IPS-NIHi7 (cell line): ENCODE results near the gene MESD.

ENCODE experiments used
- DNase-seq: peaks from one replicate; pipeline ENCODE4 v3.0.0; 2012; ENCODE audit warnings: mixed read lengths; ENCODE audit errors: extremely low spot score

Gene MESD

DNA sequence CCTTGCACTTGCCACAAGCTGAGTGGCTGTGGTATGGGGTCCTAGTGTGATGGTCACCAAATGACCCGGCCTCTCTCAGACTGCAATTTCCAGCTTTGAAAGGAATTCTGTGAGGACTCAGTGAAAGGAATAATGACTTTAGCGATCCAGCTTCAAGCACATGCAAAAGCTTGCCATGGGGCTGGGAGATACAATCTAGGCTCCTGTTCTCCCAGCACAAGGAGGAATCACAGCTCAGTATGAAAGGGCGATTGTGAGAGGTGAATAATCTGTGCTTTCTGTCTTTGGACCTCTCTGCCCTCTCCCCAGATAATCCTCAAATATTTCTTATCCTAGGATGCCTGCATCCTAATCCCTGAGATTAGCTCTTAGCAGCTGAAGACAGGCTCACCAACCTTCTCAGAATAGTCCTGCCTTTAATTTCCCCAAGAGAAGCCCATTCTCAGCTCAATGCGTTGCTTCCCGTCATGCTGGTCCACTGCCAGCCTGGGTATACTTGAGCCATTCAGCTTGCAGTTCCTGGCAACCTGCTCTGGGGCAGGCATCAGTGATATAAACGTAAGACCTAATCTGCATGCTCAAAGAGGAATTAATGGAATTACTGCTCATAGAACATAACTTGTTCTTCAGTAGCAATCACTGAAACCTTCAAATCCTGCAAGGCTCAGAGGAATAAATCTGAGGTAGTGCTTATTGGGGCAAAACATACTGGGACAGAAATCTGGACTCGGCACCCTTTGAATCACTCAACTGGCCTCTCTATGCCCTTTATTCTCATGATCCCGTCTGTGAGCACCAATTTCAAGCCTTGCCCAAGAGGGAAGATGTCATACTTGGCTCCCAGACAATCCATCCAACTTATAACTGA, 26.2 kb upstream of the MESD start:
- no peak for DNase-seq

DNA sequence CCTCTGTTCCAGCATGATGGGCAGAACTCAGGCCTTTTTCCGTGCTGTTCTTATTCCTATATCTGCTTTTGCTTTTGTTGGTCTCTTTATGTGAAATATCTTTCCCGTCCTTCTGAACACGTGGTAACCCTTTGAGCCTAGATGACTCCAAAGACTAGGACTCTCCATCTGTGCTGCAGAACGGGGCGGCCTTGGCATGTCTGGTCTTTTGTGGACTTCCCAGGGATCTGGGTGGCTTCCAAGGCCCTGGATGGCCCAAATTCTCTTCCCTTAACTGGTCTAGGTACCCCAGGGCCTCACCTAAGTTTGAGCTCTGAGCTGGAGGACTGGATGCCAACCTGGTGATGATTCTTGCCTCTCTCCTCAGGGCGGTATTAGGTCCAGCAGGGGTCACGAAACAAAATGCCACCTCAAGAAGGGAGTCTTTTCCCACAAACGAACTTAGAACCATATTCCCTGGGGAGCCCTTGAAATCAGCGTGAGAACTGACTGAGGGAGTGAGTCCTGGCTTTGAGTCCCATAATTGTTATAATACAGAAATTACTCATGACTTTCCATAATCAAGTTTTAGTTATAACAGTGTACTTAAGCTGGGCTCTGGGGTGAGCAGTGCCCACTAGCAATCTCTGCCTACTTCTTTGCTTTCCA, 25.0 kb upstream of the MESD start:
- no peak for DNase-seq

DNA sequence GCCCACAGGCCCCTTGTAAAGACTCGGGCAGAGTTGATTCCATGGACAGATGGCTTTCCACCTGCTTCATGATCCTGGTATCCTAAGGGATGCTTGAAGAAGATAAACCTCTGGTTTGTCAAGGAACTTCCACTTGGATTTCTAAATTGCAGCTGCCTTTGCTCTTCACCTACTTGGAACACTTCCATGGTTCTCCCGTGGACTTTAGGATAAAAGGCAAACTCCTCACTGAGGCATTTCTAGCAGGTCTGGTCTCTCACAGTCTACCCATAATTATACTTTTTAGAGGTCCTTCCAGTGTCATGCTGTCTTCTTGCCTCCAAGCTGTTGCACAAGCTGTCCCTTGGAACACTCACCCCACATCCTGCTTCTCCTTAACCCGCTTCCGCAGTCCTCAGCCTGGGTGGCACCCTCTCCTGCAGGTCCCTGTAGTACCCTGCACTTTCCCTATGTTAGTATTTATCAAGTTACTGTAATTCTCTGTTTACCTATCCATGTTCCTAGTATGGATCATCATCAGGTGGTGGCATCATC, 23.8 kb upstream of the MESD start:
- DNase-seq = no peak

GRCh38 chr15:81012588-81012987, 23.0 kb upstream of the MESD start:
- DNase-seq = no peak

DNA sequence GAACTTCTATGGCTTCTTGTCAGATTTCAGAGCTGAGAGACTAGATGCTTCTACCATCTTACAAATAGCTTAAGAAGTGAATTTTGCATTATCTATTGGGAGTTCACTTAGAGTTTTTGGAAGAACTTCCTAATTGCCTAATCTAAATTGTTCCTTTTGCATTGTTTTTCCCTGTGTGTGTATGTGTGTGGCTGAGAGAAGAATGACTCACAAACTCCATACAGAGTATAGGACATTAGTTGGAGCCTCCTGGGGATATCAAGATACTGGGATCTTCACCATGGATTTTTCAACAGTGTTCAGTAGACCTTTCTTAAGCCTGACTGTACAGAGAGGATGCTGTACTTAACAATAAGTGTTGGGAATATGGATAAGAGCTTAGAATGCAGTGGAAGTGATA, 22.0 kb upstream of the MESD start:
- DNase-seq = no peak

- no peak for DNase-seq
Observed at GRCh38 chr15:81010086-81010485, 20.5 kb upstream of the MESD start.

DNA sequence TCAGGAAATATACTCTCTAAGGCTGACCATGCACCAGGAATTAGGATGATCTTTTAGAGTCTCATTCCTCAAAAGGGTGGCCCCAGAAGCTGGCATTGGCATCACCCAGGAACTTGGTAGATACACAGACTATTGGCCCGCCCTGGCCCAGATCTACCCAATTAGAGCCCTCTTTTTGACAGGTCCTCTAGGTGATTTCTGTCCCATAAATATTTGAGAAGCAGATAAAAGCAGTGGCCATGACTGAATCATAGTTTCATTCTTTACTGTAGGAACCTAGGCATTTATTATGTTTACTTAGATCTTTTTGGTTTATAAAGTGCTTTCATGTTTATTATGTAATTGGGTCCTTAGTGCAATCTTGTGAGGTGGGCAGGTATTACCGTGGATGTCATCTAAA, 18.7 kb upstream of the MESD start:
- no peak for DNase-seq

GRCh38 chr15:81007428-81008064, 17.9 kb upstream of the MESD start:
- DNase-seq = no peak

- no peak for DNase-seq
Observed at GRCh38 chr15:81006124-81006523, 16.5 kb upstream of the MESD start.

- DNase-seq = no peak
Observed at GRCh38 chr15:81003097-81003350, 13.4 kb upstream of the MESD start.

DNA sequence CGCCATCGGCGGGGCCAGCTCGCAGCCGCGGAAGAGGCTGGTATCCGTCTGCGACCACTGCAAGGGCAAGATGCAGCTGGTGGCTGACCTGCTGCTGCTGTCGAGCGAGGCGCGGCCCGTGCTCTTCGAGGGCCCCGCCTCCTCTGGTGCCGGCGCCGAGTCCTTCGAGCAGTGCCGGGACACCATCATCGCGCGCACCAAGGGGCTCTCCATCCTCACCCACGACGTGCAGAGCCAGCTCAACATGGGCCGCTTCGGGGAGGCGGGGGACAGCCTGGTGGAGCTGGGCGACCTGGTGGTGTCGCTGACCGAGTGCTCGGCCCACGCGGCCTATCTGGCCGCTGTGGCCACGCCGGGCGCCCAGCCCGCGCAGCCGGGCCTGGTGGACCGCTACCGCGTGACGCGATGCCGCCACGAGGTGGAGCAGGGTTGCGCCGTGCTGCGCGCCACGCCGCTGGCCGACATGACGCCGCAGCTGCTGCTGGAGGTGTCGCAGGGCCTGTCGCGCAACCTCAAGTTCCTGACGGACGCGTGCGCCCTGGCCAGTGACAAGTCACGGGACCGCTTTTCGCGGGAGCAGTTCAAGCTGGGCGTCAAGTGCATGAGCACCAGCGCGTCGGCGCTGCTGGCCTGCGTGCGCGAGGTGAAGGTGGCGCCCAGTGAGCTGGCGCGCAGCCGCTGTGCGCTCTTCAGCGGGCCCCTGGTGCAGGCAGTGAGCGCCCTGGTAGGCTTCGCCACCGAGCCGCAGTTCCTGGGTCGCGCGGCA, 12.9 kb upstream of the MESD start:
- peak; percentile 46 for DNase-seq

DNA sequence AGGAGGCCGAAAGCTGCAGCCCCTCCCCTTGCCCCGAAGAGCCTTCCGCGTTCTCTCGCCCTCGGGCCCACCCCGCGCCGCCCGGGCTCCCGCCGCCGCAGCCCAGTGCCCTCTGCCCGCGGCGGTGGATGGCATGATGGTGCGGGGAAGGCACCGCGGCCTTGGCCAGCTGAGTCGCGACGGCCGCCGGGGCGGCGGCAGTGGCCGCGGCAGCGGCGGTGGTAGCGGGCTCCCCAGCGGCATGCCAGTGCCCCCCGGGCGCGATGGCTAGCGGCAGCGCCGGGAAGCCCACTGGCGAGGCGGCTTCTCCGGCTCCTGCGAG, 12.4 kb upstream of the MESD start:
- DNase-seq = no peak

GRCh38 chr15:81001152-81002008, 11.8 kb upstream of the MESD start:
- peak; percentile 49 for DNase-seq

- DNase-seq = peak; percentile 88
Observed at GRCh38 chr15:81000624-81001151, 11.1 kb upstream of the MESD start, which contains the start of gene TLNRD1. TLNRD1 (plus strand) TSS chr15:81000923; CDS start chr15:81002272, 1,349 bp downstream.

GRCh38 chr15:81000144-81000623, 10.6 kb upstream of the MESD start:
- DNase-seq = no peak

DNA sequence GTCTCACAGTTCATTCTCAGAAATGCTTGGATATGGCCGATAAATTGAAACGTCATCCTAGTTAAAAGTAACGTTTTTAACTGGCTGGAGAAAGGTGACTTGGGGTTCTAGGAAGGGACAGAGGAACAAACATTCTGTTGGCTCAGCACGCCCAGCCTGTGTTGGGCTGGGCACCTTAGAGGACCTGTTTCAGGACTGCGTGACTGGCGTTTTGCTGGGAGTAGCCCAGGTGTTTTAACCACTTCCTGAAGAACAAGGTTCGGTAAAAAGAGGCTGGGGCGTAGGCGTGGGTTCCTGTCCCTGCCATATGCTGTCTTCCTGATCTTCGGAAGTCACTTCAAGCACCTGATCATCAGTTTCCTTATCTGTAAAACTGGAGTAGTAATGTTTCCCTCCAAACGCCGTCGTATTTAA, 10.0 kb upstream of the MESD start:
- DNase-seq = no peak

DNA sequence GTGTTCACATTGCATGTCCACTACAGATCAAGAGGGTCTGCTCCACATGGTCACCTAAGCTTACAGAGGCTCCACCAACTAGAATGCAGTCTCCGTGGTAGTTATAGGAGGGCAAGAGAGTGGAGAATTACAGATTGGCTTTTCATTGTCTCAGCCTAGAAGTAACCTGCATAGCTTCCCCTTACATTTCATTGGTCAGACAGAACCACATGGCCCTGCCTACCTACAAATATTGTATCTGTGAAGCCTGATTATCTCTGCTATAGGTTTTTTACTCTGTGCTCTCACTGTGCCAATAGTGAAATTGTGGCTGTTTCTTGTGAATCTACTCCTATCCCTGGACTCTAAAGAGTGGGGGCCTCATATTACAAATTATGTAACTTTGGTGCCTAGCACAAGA, 8.6 kb upstream of the MESD start:
- DNase-seq = no peak

GRCh38 chr15:80997692-80998091, 8.1 kb upstream of the MESD start:
- DNase-seq = no peak

DNA sequence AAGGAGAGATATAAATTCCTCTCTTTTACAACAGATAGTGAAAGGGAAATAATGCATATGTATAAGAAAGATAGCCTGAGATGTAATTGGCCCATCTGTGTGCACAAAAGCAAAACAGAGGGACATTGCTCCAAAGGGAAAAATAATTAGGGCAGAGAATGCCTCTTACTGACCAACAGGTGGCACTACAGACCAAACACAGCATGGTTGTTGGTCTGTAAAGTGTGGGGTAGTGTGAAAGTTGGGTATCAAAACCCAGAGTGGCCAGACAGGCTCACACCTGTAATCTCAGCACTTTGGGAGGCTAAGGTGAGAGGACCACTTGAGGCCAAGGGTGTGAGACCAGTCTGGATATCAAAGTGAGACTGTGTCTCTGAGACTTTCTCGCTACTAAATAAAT, 6.6 kb upstream of the MESD start:
- DNase-seq = no peak

DNA sequence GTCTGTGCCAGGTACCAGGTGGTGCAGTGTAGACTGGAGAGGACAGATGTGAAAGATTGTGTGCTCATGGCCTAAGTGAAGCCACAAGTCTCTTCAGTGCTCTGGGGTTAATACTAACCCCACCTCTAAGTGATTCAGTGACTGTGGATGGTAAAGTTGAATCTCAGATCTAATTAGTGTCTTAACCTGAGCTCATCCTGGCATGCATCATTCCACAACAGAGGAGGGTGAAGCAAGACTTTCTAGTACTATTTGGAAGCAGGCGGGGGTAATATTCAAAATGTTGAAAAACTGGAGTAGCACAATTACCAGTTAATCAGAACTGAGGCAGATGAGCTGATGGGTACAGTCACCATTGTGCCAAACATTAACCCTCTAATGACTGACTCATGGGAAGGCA, 2.8 kb upstream of the MESD start:
- DNase-seq = no peak

DNA sequence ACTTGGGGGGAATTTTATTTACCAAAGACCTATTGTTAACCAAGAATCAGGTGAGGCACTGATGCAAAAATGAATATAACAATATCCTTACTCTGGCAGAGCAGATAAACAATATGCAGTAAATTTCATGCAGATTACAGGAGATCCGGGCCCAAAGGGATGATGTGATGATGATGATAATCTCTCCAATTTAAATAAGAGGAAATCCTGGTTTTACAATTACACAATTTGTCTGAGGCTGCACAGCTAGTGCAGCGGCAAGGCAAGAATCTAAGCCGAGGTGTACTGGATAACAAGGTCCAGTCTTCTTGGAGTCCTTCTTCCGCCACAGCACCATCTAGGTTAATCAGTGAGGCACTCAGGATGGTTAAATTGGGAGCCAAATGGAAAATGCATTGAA, 2.4 kb upstream of the MESD start:
- no peak for DNase-seq
